ENCODE data around the gene DIAPH3. TPM values are rescaled to one million over a fixed set of nuclear protein-coding genes. Genes with fewer than 3 reads are reported as not detected.
A peak's percentile ranks its signal among the peaks of the same experiment; 100 is the strongest.

Gene DIAPH3
- total and polyA plus RNA-seq, 4 donors = 0.35 to 6.7 (median 1.1) TPM

DNA sequence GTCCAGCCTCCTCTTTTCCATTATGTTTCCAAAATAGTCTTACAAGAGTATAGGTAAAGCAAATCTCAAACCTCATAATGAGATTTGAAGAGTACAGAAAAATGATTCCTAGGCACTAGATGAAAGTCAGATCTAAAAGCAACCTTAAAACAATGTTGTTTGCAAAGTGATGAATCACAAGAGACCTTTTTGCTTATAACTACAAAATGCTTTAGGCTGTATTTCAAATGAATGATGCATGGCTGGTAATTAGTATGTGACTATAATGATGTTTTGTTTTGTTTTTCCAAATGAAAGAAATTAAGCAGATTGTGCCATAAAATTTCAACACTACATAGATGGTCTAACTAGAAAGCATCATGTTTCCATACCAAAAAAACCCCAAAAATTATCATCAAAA, 272.7 kb downstream of the DIAPH3 start:
- no peak for ATAC-seq (ENCODE audit: insufficient read depth, low FRiP score)
- TF ChIP-seq, protein P1, sequence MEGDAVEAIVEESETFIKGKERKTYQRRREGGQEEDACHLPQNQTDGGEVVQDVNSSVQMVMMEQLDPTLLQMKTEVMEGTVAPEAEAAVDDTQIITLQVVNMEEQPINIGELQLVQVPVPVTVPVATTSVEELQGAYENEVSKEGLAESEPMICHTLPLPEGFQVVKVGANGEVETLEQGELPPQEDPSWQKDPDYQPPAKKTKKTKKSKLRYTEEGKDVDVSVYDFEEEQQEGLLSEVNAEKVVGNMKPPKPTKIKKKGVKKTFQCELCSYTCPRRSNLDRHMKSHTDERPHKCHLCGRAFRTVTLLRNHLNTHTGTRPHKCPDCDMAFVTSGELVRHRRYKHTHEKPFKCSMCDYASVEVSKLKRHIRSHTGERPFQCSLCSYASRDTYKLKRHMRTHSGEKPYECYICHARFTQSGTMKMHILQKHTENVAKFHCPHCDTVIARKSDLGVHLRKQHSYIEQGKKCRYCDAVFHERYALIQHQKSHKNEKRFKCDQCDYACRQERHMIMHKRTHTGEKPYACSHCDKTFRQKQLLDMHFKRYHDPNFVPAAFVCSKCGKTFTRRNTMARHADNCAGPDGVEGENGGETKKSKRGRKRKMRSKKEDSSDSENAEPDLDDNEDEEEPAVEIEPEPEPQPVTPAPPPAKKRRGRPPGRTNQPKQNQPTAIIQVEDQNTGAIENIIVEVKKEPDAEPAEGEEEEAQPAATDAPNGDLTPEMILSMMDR (IDR thresholded peaks at IDR 0.05; ENCODE audit: control extremely low read depth, extremely low read depth) = no peak
- H3K27ac ChIP-seq (ENCODE audit: low read depth in 1 of 2, low read length in 1 of 2) = no peak overlapping the region
- H3K4me1 ChIP-seq (ENCODE audit: control insufficient read depth in 5 of 5, insufficient read depth in 5 of 5, low read length in 5 of 5) = no peaks in the 10 kb centered on the region
- DNase-seq = no peak
- H3K27me3 ChIP-seq (ENCODE audit: control insufficient read depth in 3 of 3, insufficient read depth in 3 of 3, low read length in 2 of 3) = no peaks in the 10 kb centered on the region
- no peaks in the 10 kb centered on the region for H3K9me3 ChIP-seq (ENCODE audit: control insufficient read depth in 4 of 4, insufficient read depth in 3 of 4, low read length in 3 of 4)
- H3K4me3 ChIP-seq = no peak overlapping the region
- H3K9ac ChIP-seq (ENCODE audit: insufficient read depth in 1 of 2, low read length in 2 of 2) = no peak overlapping the region
- no peaks in the 10 kb centered on the region for H3K36me3 ChIP-seq (ENCODE audit: control insufficient read depth in 4 of 4, insufficient read depth in 4 of 4, low read length in 4 of 4)

DNA sequence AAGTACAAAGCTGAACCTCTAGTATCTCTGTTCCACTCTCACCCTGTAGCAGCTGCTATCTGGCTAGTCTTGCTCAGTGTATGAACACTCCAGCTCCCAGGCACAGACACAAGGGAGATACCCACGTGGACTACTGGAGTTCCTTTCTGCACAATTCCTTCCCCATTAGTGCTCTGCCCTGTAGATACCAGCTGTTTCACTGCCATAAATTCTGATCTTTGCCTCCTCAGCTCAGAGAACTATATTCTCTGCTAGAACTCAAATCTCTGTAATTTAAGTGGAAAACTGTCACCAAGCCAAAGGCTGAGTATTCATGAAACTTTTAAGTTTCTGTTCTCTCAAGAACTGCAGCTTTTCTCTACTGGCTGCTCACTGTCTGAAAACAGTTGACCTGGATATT, 273.7 kb downstream of the DIAPH3 start:
- H3K9ac ChIP-seq (ENCODE audit: insufficient read depth in 1 of 2, low read length in 2 of 2) = no peak overlapping the region
- ATAC-seq (ENCODE audit: insufficient read depth, low FRiP score) (no peak), DNase-seq (peak in 2 of 3 donors; percentile 40 to 72)
- no peak overlapping the region for H3K4me3 ChIP-seq
- TF ChIP-seq, protein P1 (IDR thresholded peaks at IDR 0.05; ENCODE audit: control extremely low read depth, extremely low read depth) = no peak
- H3K4me1 ChIP-seq (ENCODE audit: control insufficient read depth in 5 of 5, insufficient read depth in 5 of 5, low read length in 5 of 5) = peaks cover 0 to under 1% (median 0%) of the 10 kb centered on the region in 5 donors
- no peak overlapping the region for H3K27ac ChIP-seq (ENCODE audit: low read depth in 1 of 2, low read length in 1 of 2)
- H3K27me3 ChIP-seq (ENCODE audit: control insufficient read depth in 3 of 3, insufficient read depth in 3 of 3, low read length in 2 of 3) = no peaks in the 10 kb centered on the region
- 69 to 89% methylated on average over 1 of the region's 1 CpG for WGBS, 2 donors
- H3K36me3 ChIP-seq (ENCODE audit: control insufficient read depth in 4 of 4, insufficient read depth in 4 of 4, low read length in 4 of 4) = no peaks in the 10 kb centered on the region
- no peaks in the 10 kb centered on the region for H3K9me3 ChIP-seq (ENCODE audit: control insufficient read depth in 4 of 4, insufficient read depth in 3 of 4, low read length in 3 of 4)

DNA sequence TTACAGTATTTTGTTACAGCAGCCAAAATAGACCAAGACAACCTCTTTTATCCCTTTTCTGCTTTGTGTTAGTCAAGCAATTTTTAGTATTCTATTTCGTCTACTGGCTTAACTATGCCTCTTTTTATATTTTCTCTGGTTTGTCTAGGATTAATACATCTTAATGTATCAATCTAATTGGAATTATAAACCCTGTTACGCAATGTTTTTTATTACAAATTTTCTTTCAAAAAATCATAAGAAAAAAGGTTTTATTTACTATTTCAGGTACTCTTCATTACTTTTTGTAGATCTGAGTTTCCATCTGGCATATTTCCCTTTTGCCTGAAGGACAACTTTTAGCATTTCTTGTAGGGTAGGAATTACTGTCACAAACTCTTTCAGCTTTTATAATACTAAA, 275.3 kb downstream of the DIAPH3 start:
- ATAC-seq (ENCODE audit: insufficient read depth, low FRiP score) (no peak), DNase-seq (no peak)
- Histone ChIP-seq H3K27ac (ENCODE audit: low read depth in 1 of 2, low read length in 1 of 2) (no peak overlapping the region), H3K36me3 (ENCODE audit: control insufficient read depth in 4 of 4, insufficient read depth in 4 of 4, low read length in 4 of 4) (no peaks in the 10 kb centered on the region), H3K9me3 (ENCODE audit: control insufficient read depth in 4 of 4, insufficient read depth in 3 of 4, low read length in 3 of 4) (no peaks in the 10 kb centered on the region), H3K9ac (ENCODE audit: insufficient read depth in 1 of 2, low read length in 2 of 2) (no peak overlapping the region), H3K27me3 (ENCODE audit: control insufficient read depth in 3 of 3, insufficient read depth in 3 of 3, low read length in 2 of 3) (no peaks in the 10 kb centered on the region), H3K4me1 (ENCODE audit: control insufficient read depth in 5 of 5, insufficient read depth in 5 of 5, low read length in 5 of 5) (peaks cover 0 to 3% (median 0%) of the 10 kb centered on the region in 5 donors), H3K4me3 (no peak overlapping the region)
- 95 to 99% methylated on average over 2 of the region's 2 CpGs for WGBS, 2 donors
- TF ChIP-seq, protein P1 (IDR thresholded peaks at IDR 0.05; ENCODE audit: control extremely low read depth, extremely low read depth) = no peak

DNA sequence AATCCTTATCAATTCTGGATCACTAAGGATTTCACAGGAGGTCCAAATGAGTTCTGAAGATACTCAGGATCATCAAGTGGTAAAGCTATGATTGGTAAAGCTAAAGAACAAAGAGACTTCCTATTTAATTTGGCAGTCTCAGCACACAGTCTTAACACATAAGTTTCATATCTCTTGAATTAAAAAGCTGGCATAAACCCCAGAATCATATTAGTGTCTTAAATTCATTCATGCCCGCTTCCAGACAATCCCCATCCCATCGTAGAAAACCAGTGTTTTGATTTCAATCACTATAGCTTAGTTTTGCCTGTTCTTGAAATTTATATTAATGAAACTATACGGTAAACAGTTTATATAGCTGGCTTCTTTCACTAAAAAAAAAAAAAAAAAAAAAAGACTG, 278.7 kb downstream of the DIAPH3 start:
- no peak for ATAC-seq (ENCODE audit: insufficient read depth, low FRiP score)
- Histone ChIP-seq H3K4me3 (no peak overlapping the region), H3K9ac (ENCODE audit: insufficient read depth in 1 of 2, low read length in 2 of 2) (no peak overlapping the region), H3K4me1 (ENCODE audit: control insufficient read depth in 5 of 5, insufficient read depth in 5 of 5, low read length in 5 of 5) (peaks cover 0 to 3% (median 0%) of the 10 kb centered on the region in 5 donors), H3K27me3 (ENCODE audit: control insufficient read depth in 3 of 3, insufficient read depth in 3 of 3, low read length in 2 of 3) (no peaks in the 10 kb centered on the region), H3K27ac (ENCODE audit: low read depth in 1 of 2, low read length in 1 of 2) (no peak overlapping the region), H3K9me3 (ENCODE audit: control insufficient read depth in 4 of 4, insufficient read depth in 3 of 4, low read length in 3 of 4) (no peaks in the 10 kb centered on the region), H3K36me3 (ENCODE audit: control insufficient read depth in 4 of 4, insufficient read depth in 4 of 4, low read length in 4 of 4) (no peaks in the 10 kb centered on the region)
- DNase-seq = peak in 2 of 3 donors; percentile 59
- WGBS, 2 donors = 54 to 78% methylated on average over 3 of the region's 3 CpGs
- TF ChIP-seq, protein P1 (IDR thresholded peaks at IDR 0.05; ENCODE audit: control extremely low read depth, extremely low read depth) = no peak
